CD14-positive monocyte (primary cell): Measurements from ENCODE around the gene CAST. TPM values are rescaled to one million over a fixed set of nuclear protein-coding genes. Genes with fewer than 3 reads are reported as not detected.

ENCODE experiments used
- DNase-seq, 3 donors: peaks; one replicate each; pipeline ENCODE4 v3.0.0-alpha.2; 2011 to 2022
- H2AFZ ChIP-seq: 2 replicates; pipeline ENCODE4 v1.6.0; 2012; ENCODE audit warnings: mild to moderate bottlenecking, low read depth, low read length, inconsistent platforms; ENCODE audit not compliant: insufficient read depth, poor library complexity, severe bottlenecking
- H3K27ac ChIP-seq, 2 donors: 1 replicate in 1 of 2; 2 replicates in 1 of 2; pipeline ENCODE4 v1.5.1; 2012 to 2013; ENCODE audit warnings: low read length in 2 of 2, control low read depth in 1 of 2, inconsistent platforms in 1 of 2, low read depth in 1 of 2, mild to moderate bottlenecking in 1 of 2
- H3K27me3 ChIP-seq, 2 donors: one replicate each; pipeline versions ENCODE4 v1.6.0 to v1.6.1; 2011 to 2013; ENCODE audit warnings: low read length in 2 of 2; ENCODE audit not compliant: control insufficient read depth in 2 of 2, insufficient read depth in 2 of 2
- H3K36me3 ChIP-seq, 2 donors: replicated peaks in 1 of 2; 1 replicate in 1 of 2; 2 replicates in 1 of 2; pipeline versions ENCODE4 v1.5.1 to v1.6.1; 2012 to 2013; ENCODE audit warnings: low read length in 2 of 2, control low read depth in 1 of 2, inconsistent platforms in 1 of 2, mild to moderate bottlenecking in 1 of 2; ENCODE audit not compliant: insufficient read depth in 2 of 2, control insufficient read depth in 1 of 2
- H3K4me1 ChIP-seq, 2 donors: 1 replicate in 1 of 2; 2 replicates in 1 of 2; pipeline versions ENCODE4 v1.5.1 to v1.6.1; 2012 to 2013; ENCODE audit warnings: low read length in 2 of 2, control low read depth in 1 of 2, inconsistent platforms in 1 of 2, mild to moderate bottlenecking in 1 of 2, moderate library complexity in 1 of 2; ENCODE audit not compliant: insufficient read depth in 2 of 2, control insufficient read depth in 1 of 2
- H3K4me2 ChIP-seq: replicated peaks from 2 replicates; pipeline ENCODE3; 2012; ENCODE audit warnings: low read length, moderate library complexity, mild to moderate bottlenecking; ENCODE audit not compliant: poor library complexity, severe bottlenecking; ENCODE audit errors: extremely low read depth
- H3K4me3 ChIP-seq, 3 experiments: fragments of 200-600 bp in 1 of 3; sonication (generic) in 1 of 3; replicated peaks in 1 of 3; 1 replicate in 2 of 3; 2 replicates in 1 of 3; pipeline ENCODE4 v1.5.1; 2011 to 2013; ENCODE audit warnings: low read length in 3 of 3, mild to moderate bottlenecking in 3 of 3, control low read depth in 2 of 3, low read depth in 2 of 3, inconsistent platforms in 1 of 3, moderate library complexity in 1 of 3
- H3K79me2 ChIP-seq: 2 replicates; pipeline ENCODE4 v1.6.0; 2012; ENCODE audit warnings: mild to moderate bottlenecking, control low read depth, inconsistent platforms, low read length, moderate library complexity; ENCODE audit not compliant: insufficient read depth
- H3K9ac ChIP-seq: 2 replicates; pipeline ENCODE4 v1.6.0; 2017; ENCODE audit warnings: low read length, mild to moderate bottlenecking; ENCODE audit not compliant: insufficient read depth, poor library complexity, severe bottlenecking
- H3K9me3 ChIP-seq, 2 donors: replicated peaks in 1 of 2; 1 replicate in 1 of 2; 2 replicates in 1 of 2; pipeline versions ENCODE4 v1.5.1 to v1.6.1; 2012 to 2013; ENCODE audit warnings: low read length in 2 of 2, control low read depth in 1 of 2; ENCODE audit not compliant: control insufficient read depth in 1 of 2, insufficient read depth in 1 of 2
- H4K20me1 ChIP-seq: 2 replicates; pipeline ENCODE4 v1.6.0; 2012; ENCODE audit warnings: mild to moderate bottlenecking, low read length, control low read depth, moderate library complexity; ENCODE audit not compliant: insufficient read depth
- H3K27ac Mint-ChIP-seq, 7 donors: one replicate each; pipeline ENCODE4 v1.8.0; 2020; ENCODE audit warnings: mild to moderate bottlenecking in 7 of 7, mixed read lengths in 7 of 7, moderate library complexity in 6 of 7, inconsistent platforms in 2 of 7
- H3K27me3 Mint-ChIP-seq, 3 donors: one replicate each; pipeline ENCODE4 v1.8.0; 2021 to 2022; ENCODE audit warnings: low read depth in 3 of 3, mild to moderate bottlenecking in 3 of 3, mixed read lengths in 3 of 3, moderate library complexity in 3 of 3, inconsistent platforms in 1 of 3
- H3K36me3 Mint-ChIP-seq, 2 donors: one replicate each; pipeline ENCODE4 v1.8.0; 2020; ENCODE audit warnings: mixed read lengths in 2 of 2, inconsistent platforms in 1 of 2, mild to moderate bottlenecking in 1 of 2
- H3K4me1 Mint-ChIP-seq: one replicate; pipeline ENCODE4 v1.8.0; 2020; ENCODE audit warnings: mild to moderate bottlenecking, mixed read lengths
- H3K4me3 Mint-ChIP-seq, 2 donors: one replicate each; pipeline ENCODE4 v1.8.0; 2020; ENCODE audit warnings: mild to moderate bottlenecking in 2 of 2, mixed read lengths in 2 of 2, moderate library complexity in 1 of 2
- H3K9me3 Mint-ChIP-seq, 7 donors: one replicate each; pipeline ENCODE4 v1.8.0; 2020 to 2022; ENCODE audit warnings: mixed read lengths in 7 of 7, mild to moderate bottlenecking in 6 of 7, moderate library complexity in 6 of 7, inconsistent platforms in 2 of 7
- WGBS: methylation state at CpG from one replicate; pipeline ENCODE4 v1.1.5; 2013; ENCODE audit warnings: missing lambda C conversion rate; ENCODE audit not compliant: insufficient coverage; 5-methylcytosine and 5-hydroxymethylcytosine counted together
- intact Hi-C, 2 donors: fragments of 100-400 bp; cut with micrococcal nuclease; formaldehyde crosslinking; loops; one replicate each; pipeline versions ENCODE4 v1.15.0 to v1.15.1; 2023
- polyA plus RNA-seq, 3 donors: library from polyadenylated mRNA; depleted of rRNA in 1 of 3; unstranded in 2 of 3; stranded (reverse) in 1 of 3; fragments of 300-500 nt in 2 of 3; fragments of >200 nt in 1 of 3; fragmentation: Illumina TruSeq in 2 of 3; gene quantifications; 1 replicate in 2 of 3; 2 replicates in 1 of 3; pipeline ENCODE4 v1.2.3, GENCODE V29; 2012 to 2021
- TF ChIP-seq, protein P1 (sequence below): fragments of 200-600 bp; IDR thresholded peaks from one replicate; pipeline ENCODE4 v1.8.0; 2022; ENCODE audit warnings: antibody characterized with exemption, mild to moderate bottlenecking

Gene CAST
- polyA plus RNA-seq, 3 donors: 49.6 to 125 (median 76.8) TPM

DNA sequence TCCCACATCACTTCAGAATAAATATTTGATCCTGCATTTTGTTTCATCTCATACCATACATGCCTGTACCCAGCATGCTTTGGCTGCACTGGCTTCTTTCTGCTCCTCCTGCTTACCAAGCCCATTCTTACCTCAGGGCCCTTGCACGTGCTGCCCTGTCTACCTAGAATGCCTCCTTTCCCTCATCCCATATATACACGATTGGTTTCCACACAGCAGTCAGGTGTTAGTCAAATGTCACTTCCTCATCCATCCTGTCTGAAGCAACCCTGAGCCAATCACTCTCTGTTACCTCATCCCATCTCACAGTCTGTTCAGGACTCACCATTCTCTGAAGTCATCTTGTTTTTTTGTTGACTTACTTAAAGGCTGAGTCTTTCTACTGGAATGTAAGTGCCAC, 30.3 kb downstream of the CAST start:
- Mint-ChIP-seq H3K9me3 (no peaks in the 10 kb centered on the region), H3K27me3 (no peaks in the 10 kb centered on the region), H3K4me1 (peaks cover 15% of the 10 kb centered on the region), H3K4me3 (no peak overlapping the region), H3K27ac (peak overlapping the region in 6 of 7 donors; percentile 50 to 84 (median 68)), H3K36me3 (peaks cover 42 to 45% of the 10 kb centered on the region in 2 donors)
- no peak overlapping the region for H3K9ac ChIP-seq
- H3K27ac ChIP-seq: peak overlapping the region in 1 of 2 donors; percentile 49
- no peak overlapping the region for H3K4me2 ChIP-seq
- peak; percentile 34 to 76 (median 59) for DNase-seq
- H3K27me3 ChIP-seq: no peaks in the 10 kb centered on the region
- H3K36me3 ChIP-seq: peaks cover 28 to 62% of the 10 kb centered on the region in 2 donors
- H4K20me1 ChIP-seq: peaks cover 100% of the 10 kb centered on the region
- intact Hi-C loops: no loop called here
- peaks cover 86% of the 10 kb centered on the region for H3K79me2 ChIP-seq
- 45% methylated on average over 2 of the region's 2 CpGs for WGBS
- no peak overlapping the region for H2AFZ ChIP-seq
- no peak overlapping the region for H3K4me3 ChIP-seq
- TF ChIP-seq, protein P1, sequence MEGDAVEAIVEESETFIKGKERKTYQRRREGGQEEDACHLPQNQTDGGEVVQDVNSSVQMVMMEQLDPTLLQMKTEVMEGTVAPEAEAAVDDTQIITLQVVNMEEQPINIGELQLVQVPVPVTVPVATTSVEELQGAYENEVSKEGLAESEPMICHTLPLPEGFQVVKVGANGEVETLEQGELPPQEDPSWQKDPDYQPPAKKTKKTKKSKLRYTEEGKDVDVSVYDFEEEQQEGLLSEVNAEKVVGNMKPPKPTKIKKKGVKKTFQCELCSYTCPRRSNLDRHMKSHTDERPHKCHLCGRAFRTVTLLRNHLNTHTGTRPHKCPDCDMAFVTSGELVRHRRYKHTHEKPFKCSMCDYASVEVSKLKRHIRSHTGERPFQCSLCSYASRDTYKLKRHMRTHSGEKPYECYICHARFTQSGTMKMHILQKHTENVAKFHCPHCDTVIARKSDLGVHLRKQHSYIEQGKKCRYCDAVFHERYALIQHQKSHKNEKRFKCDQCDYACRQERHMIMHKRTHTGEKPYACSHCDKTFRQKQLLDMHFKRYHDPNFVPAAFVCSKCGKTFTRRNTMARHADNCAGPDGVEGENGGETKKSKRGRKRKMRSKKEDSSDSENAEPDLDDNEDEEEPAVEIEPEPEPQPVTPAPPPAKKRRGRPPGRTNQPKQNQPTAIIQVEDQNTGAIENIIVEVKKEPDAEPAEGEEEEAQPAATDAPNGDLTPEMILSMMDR: no peak
- H3K4me1 ChIP-seq: no peaks in the 10 kb centered on the region
- no peaks in the 10 kb centered on the region for H3K9me3 ChIP-seq

DNA sequence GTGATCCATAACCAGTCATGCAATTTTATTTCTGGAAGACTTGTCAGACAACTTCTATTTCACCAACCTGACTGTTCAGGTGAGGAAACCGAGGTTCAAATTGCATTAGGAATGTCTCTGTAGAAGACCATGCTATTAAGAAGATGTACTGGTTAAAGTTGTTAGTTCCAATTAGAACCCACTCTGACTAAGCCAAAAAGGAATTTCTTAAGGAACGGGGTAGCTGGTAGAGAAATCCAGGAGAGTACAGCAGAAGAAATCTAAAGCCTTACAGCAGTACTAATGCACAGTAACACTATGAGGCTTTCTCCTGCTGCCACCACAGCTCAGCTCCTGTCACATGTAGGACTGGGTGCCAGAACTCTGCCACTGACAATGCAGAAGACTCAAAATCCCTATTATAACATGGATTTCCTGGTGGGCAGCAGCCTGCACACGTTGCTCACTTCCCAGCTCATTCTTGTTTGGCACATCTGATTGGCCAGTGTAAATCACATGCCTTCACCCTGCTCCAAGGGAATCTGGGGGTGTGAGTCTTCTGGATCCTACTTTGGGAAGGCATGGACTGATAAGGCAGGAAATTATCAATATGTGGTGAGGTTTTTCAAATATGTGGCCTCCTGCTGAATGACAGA, 37.1 kb downstream of the CAST start:
- H3K27ac ChIP-seq: peak overlapping the region in 1 of 2 donors; percentile 30
- no peaks in the 10 kb centered on the region for H3K9me3 Mint-ChIP-seq
- intact Hi-C loops: no loop called here

More for the DNA sequence above, 37.1 kb downstream of the CAST start:
- Mint-ChIP-seq H3K4me3 (no peak overlapping the region), H3K27me3 (peaks cover 0 to 3% (median 1%) of the 10 kb centered on the region in 3 donors), H3K36me3 (peaks cover 54 to 66% of the 10 kb centered on the region in 2 donors), H3K27ac (peak overlapping the region in 4 of 7 donors; percentile 2 to 84 (median 72)), H3K4me1 (peaks cover 31% of the 10 kb centered on the region)
- DNase-seq: no peak
- Histone ChIP-seq H2AFZ (no peak overlapping the region), H3K36me3 (peaks cover 39 to 73% of the 10 kb centered on the region in 2 donors), H3K9ac (no peak overlapping the region), H4K20me1 (peaks cover 100% of the 10 kb centered on the region), H3K4me1 (peaks cover 14 to 36% of the 10 kb centered on the region in 2 donors), H3K9me3 (no peaks in the 10 kb centered on the region), H3K27me3 (no peaks in the 10 kb centered on the region), H3K79me2 (peaks cover 70% of the 10 kb centered on the region), H3K4me3 (no peak overlapping the region), H3K4me2 (no peak overlapping the region)
- TF ChIP-seq, protein P1: no peak
- no CpG with 5 or more reads among the region's 3 CpGs for WGBS
